Embryonic facial prominence (tissue), 1 donor: ENCODE data around the gene DIMT1.

Experiments used
- DNase-seq: peaks from one replicate; pipeline ENCODE4 v3.0.0-alpha.2; 2016; ENCODE audit errors: extremely low spot score

DIMT1 gene

GRCh38 chr5:62403411-62404250, at the start of gene DIMT1:
Gene DIMT1, minus strand, starts transcription at chr5:62403905. Its CDS starts 133 bp downstream, at chr5:62403772.
- DNase-seq: peak; percentile 98

- no peak for DNase-seq
Measured at GRCh38 chr5:62450259-62450658, 46.6 kb upstream of the DIMT1 start.

- DNase-seq: no peak
Measured at GRCh38 chr5:62448528-62448927, 44.8 kb upstream of the DIMT1 start.

- DNase-seq: no peak
Measured at GRCh38 chr5:62432621-62433064, 28.9 kb upstream of the DIMT1 start.

GRCh38 chr5:62431735-62432620, 28.3 kb upstream of the DIMT1 start:
- DNase-seq: no peak

GRCh38 chr5:62424763-62425162, 21.1 kb upstream of the DIMT1 start:
- DNase-seq: no peak

- DNase-seq: no peak
Measured at GRCh38 chr5:62421414-62421813, 17.7 kb upstream of the DIMT1 start.

- DNase-seq: no peak
Measured at GRCh38 chr5:62419609-62420008, 15.9 kb upstream of the DIMT1 start.

GRCh38 chr5:62418462-62419076, 14.9 kb upstream of the DIMT1 start:
- DNase-seq: no peak

GRCh38 chr5:62413711-62414110, 10.0 kb upstream of the DIMT1 start:
- DNase-seq: no peak

- peak; percentile 100 for DNase-seq
Measured at GRCh38 chr5:62412549-62413329, 9.0 kb upstream of the DIMT1 start, which contains the start of gene IPO11. Gene IPO11, plus strand, starts transcription at chr5:62412763. Its CDS starts 24,517 bp downstream, at chr5:62437280.

GRCh38 chr5:62395210-62395950, 8.3 kb downstream of the DIMT1 start:
- DNase-seq: no peak

- DNase-seq: no peak
Measured at GRCh38 chr5:62386824-62387223, 16.9 kb downstream of the DIMT1 start.

- DNase-seq: no peak
Measured at GRCh38 chr5:62385816-62386400, 17.8 kb downstream of the DIMT1 start.

GRCh38 chr5:62385131-62385530, 18.6 kb downstream of the DIMT1 start:
- no peak for DNase-seq

- DNase-seq: no peak
Measured at GRCh38 chr5:62376064-62376463, 27.6 kb downstream of the DIMT1 start.

- no peak for DNase-seq
Measured at GRCh38 chr5:62375627-62376026, 28.1 kb downstream of the DIMT1 start.

GRCh38 chr5:62374090-62374489, 29.6 kb downstream of the DIMT1 start:
- no peak for DNase-seq

- no peak for DNase-seq
Measured at GRCh38 chr5:62373382-62373781, 30.3 kb downstream of the DIMT1 start.

GRCh38 chr5:62372600-62372999, 31.1 kb downstream of the DIMT1 start:
- no peak for DNase-seq
